Raji (cell line): ENCODE data around the gene NECTIN2.

Experiments
- POLR2A ChIP-seq: IDR thresholded peaks from 2 replicates; pipeline ENCODE4 v1.6.1; 2011; ENCODE audit warnings: low read depth, low read length, control low read depth; ENCODE audit not compliant: insufficient read depth

NECTIN2 gene

GRCh38 chr19:44845612-44846454 lies at the start of gene NECTIN2:
TSS of gene NECTIN2 (plus strand) at chr19:44846297. CDS start at chr19:44846526, 229 bp downstream.
- peak; percentile 70 for TF ChIP-seq POLR2A

- no peak for TF ChIP-seq POLR2A
These were observed 49.4 kb upstream of the NECTIN2 start for GRCh38 chr19:44796701-44797115.

- TF ChIP-seq POLR2A, result no peak
These were observed 46.3 kb upstream of the NECTIN2 start for GRCh38 chr19:44799627-44800346.

- TF ChIP-seq POLR2A, result no peak
These were observed 45.6 kb upstream of the NECTIN2 start for GRCh38 chr19:44800461-44800860.

GRCh38 chr19:44803442-44804428 lies 42.4 kb upstream of the NECTIN2 start:
- no peak for TF ChIP-seq POLR2A

GRCh38 chr19:44806291-44806690 lies 39.8 kb upstream of the NECTIN2 start:
- no peak for TF ChIP-seq POLR2A

- no peak for TF ChIP-seq POLR2A
These were observed 38.9 kb upstream of the NECTIN2 start for GRCh38 chr19:44807162-44807561.

- no peak for TF ChIP-seq POLR2A
These were observed 38.2 kb upstream of the NECTIN2 start for GRCh38 chr19:44807652-44808462.

GRCh38 chr19:44808463-44809371 lies 37.4 kb upstream of the NECTIN2 start, which contains the start of gene BCAM:
TSS of gene BCAM (plus strand) at chr19:44809103. CDS start at chr19:44809125, 22 bp downstream.
- no peak for TF ChIP-seq POLR2A

GRCh38 chr19:44809577-44810233 lies 36.4 kb upstream of the NECTIN2 start:
- no peak for TF ChIP-seq POLR2A

GRCh38 chr19:44810234-44811121 lies 35.6 kb upstream of the NECTIN2 start:
- no peak for TF ChIP-seq POLR2A

- no peak for TF ChIP-seq POLR2A
These were observed 35.0 kb upstream of the NECTIN2 start for GRCh38 chr19:44811122-44811419.
